Omental fat pad (tissue), 4 donors: ENCODE results near the gene PUM2. TPM values are rescaled to one million over a fixed set of nuclear protein-coding genes. Genes with fewer than 3 reads are reported as not detected.
"Not testable (repeated sequence)": the region's sequence is repeated elsewhere in the genome, so short reads cannot be mapped to it uniquely, and the experiment has no call there.

Experiments
- ATAC-seq: fragments of 150-250 bp; one replicate; pipeline ENCODE4 v1.9.1; 2016; ENCODE audit warnings: mild to moderate bottlenecking, moderate library complexity; ENCODE audit not compliant: low FRiP score
- DNase-seq: peaks from one replicate; pipeline ENCODE4 v3.0.0-alpha.2; 2019; ENCODE audit warnings: low spot score
- total RNA-seq, 4 donors: library from RNA; depleted of rRNA; stranded (reverse); fragments of >200 nt; gene quantifications; one replicate each; pipeline ENCODE4 v1.1.0, GENCODE V29; 2016
- TF ChIP-seq, protein P1 (sequence below), 3 donors: fragments of 450-650 bp; IDR thresholded peaks; one replicate each; pipeline ENCODE4 v1.5.1; 2016 to 2017; ENCODE audit warnings: antibody characterized with exemption in 3 of 3, mild to moderate bottlenecking in 3 of 3, moderate library complexity in 2 of 3

Gene PUM2
- total RNA-seq, 4 donors from 2014 or later, result 42.3 to 72.4 (median 57.8) TPM

DNA sequence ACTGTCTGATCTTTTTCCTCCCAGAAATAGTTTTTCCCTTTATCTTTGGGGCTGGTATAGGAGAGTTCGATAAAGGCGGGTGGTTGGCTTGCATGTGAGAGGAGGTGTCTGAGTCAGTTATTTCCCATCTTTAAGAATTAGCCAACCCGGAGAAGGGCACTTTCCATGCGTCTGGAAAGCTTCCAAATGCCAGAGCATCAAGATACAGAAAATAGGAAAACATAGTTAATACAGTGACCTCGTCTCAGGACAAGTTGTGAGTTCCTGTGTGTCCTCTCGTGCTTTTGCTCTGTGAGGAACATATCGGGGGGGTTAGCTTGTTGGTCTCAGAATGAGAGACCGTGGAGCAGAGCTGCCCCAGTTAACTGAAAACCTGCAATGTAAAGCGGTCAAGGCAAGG, 18.7 kb upstream of the PUM2 start:
- DNase-seq (no peak), ATAC-seq (no peak)
- TF ChIP-seq, protein P1, sequence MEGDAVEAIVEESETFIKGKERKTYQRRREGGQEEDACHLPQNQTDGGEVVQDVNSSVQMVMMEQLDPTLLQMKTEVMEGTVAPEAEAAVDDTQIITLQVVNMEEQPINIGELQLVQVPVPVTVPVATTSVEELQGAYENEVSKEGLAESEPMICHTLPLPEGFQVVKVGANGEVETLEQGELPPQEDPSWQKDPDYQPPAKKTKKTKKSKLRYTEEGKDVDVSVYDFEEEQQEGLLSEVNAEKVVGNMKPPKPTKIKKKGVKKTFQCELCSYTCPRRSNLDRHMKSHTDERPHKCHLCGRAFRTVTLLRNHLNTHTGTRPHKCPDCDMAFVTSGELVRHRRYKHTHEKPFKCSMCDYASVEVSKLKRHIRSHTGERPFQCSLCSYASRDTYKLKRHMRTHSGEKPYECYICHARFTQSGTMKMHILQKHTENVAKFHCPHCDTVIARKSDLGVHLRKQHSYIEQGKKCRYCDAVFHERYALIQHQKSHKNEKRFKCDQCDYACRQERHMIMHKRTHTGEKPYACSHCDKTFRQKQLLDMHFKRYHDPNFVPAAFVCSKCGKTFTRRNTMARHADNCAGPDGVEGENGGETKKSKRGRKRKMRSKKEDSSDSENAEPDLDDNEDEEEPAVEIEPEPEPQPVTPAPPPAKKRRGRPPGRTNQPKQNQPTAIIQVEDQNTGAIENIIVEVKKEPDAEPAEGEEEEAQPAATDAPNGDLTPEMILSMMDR (IDR thresholded peaks at IDR 0.05), result no peak

DNA sequence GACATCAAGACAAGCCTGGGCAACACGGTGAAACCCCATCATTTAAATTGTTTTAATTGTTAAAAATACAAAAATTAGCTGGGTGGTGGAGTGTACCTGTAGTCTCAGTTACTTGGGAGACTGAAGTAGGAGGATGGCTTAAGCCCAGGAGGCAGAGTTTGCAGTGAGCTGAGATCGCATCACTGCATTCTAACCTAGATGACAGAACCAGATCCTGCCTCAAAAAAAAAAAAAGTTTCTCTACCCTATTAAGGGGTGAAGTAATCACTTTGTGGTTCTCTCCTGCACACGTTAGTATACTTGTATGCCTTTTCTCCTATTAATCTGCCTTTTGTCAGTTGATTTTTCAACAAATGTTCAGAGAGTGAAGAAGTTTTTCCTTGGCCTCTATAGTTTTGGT, 18.1 kb upstream of the PUM2 start:
- DNase-seq (no peak), ATAC-seq (no peak)
- TF ChIP-seq, protein P1 (IDR thresholded peaks at IDR 0.05), result no peak

DNA sequence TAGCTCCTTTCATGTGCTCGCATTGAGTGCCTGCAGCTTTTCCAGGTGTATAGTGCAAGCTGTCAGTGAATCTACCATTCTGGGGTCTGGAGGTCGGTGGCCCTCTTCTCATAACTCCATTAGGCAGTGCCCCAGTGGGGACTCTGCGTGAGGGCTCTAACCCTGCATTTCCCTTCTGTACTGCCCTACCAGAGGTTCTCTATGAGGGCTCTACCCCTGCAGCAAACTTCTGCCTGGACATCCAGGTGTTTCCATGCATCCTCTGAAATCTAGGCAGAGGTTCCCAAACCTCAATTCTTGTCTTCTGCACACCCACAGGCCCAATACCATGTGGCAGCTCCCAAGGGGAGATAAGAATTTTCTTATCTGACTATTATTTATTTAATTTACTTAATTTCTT, 17.3 kb upstream of the PUM2 start:
- not testable (repeated sequence) for DNase-seq, ATAC-seq

DNA sequence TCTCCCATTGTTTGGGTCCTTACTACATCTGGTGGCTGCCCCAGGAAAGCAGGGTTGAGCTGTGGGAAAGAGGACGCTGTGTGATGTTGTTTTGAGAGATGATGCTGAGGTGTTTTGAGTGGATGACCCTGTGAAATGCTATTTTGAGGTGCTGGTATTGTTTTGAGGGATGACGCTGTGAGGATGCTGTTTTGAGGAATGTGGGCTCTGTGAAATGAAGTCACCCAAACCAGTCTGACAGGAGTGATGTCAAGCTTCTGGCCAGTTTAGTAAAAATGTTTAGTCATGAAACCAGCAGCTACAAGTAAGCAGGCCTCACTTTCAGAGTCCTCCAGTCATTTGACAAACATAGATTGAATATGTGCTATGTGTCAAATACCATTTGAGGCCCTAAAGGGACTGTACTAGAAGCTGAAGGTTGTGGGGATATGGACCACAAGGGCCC, 16.1 kb upstream of the PUM2 start:
- TF ChIP-seq, protein P1 (IDR thresholded peaks at IDR 0.05), result no peak
- no peak for DNase-seq
- no peak for ATAC-seq

GRCh38 chr2:20365249-20365817, 14.7 kb upstream of the PUM2 start:
- no peak for ATAC-seq
- TF ChIP-seq, protein P1 (IDR thresholded peaks at IDR 0.05), result no peak
- DNase-seq, result no peak

DNA sequence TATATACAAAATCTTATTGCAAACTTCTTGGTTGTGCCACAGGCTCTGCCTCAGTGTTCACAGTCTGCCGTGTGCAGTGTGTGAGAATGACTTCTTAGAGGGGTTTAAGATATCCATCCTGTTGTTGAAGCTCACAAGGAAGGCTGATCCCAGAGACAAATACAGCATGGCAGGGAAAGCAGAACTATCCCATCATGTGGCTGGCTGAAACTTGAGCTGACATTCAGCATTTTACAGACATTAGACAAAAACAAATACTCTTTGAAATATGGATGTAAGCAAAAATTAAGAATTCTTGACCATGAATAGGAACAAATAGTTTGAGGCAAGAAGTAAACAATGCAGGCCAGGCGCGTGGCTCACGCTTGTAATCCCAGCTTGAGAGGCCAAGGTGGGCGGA, 12.9 kb upstream of the PUM2 start:
- ATAC-seq (no peak), DNase-seq (no peak)
- TF ChIP-seq, protein P1 (IDR thresholded peaks at IDR 0.05), result no peak

GRCh38 chr2:20362701-20363435, 12.2 kb upstream of the PUM2 start:
- DNase-seq, result no peak
- TF ChIP-seq, protein P1 (IDR thresholded peaks at IDR 0.05), result no peak
- ATAC-seq, result no peak
